ENCODE data around the gene SLC1A7.

DNA sequence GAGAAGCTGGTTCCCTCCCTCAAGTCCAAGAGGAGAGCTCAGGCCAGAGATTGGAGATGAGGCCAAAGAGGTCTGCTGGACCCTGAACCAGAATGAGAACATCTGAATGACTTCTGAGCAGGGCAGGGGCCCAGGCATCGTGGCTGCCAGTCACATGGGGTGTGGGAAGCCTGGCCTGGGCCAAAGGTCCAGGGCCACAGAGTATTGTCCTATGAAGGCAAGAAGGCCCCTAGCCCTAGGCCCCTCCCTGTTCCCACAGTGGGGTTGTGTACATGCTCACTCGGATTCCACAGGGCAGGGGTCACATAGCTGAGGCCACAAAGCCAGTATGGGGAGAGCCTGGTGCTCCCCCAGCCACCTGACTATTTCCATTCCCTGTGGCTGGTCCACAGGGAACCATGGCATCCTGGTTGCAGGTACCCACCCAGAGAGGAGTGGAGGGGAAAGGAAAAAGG is 18.5 kb upstream of the SLC1A7 start:
- TF ChIP-seq, protein P1, sequence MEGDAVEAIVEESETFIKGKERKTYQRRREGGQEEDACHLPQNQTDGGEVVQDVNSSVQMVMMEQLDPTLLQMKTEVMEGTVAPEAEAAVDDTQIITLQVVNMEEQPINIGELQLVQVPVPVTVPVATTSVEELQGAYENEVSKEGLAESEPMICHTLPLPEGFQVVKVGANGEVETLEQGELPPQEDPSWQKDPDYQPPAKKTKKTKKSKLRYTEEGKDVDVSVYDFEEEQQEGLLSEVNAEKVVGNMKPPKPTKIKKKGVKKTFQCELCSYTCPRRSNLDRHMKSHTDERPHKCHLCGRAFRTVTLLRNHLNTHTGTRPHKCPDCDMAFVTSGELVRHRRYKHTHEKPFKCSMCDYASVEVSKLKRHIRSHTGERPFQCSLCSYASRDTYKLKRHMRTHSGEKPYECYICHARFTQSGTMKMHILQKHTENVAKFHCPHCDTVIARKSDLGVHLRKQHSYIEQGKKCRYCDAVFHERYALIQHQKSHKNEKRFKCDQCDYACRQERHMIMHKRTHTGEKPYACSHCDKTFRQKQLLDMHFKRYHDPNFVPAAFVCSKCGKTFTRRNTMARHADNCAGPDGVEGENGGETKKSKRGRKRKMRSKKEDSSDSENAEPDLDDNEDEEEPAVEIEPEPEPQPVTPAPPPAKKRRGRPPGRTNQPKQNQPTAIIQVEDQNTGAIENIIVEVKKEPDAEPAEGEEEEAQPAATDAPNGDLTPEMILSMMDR (IDR thresholded peaks at IDR 0.05): no peak
- TF ChIP-seq POLR2A (IDR thresholded peaks at IDR 0.05): no peak

Data from testis (tissue), 2 donors.